Amniotic epithelial cell (primary cell): ENCODE measurements around the gene IMMP2L.
"Not testable (repeated sequence)": the region's sequence is repeated elsewhere in the genome, so short reads cannot be mapped to it uniquely, and the experiment has no call there.

Experiments used
- DNase-seq: peaks from one replicate; pipeline ENCODE4 v3.0.0-alpha.2; 2010; ENCODE audit warnings: low read depth

Gene IMMP2L

DNA sequence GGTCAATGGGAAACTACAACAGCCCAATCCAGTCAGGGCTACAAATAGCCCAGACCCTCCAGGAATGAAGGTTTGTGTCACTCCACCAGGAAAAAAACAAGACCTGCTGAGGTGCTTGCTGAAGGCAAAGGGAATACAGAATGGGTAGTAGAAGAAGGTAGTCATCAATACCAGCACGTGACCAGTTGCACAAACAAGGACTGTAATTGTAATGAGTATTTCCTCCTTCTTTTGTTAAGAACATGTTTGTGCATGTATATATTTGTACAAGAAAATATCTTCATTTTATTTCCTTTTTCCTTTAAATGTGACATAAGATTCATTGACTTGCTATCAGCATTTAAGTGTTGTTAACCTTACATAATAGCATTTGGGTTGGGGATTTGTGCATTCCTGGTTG, 229.3 kb downstream of the IMMP2L start:
- no peak for DNase-seq

DNA sequence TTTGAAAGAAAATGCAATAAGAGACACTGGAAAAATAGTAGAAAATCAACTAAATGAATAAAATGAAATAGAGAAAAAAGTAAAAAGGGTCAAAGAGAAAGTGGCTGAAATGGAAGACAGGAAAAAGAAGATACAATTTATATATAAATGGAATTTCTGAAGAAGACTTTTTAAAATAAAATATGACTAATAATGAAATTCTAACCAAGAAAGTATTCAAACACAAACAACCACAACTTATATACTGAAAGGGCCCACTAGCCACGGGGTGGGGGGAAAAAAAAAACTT, 232.1 kb downstream of the IMMP2L start:
- DNase-seq: no peak

DNA sequence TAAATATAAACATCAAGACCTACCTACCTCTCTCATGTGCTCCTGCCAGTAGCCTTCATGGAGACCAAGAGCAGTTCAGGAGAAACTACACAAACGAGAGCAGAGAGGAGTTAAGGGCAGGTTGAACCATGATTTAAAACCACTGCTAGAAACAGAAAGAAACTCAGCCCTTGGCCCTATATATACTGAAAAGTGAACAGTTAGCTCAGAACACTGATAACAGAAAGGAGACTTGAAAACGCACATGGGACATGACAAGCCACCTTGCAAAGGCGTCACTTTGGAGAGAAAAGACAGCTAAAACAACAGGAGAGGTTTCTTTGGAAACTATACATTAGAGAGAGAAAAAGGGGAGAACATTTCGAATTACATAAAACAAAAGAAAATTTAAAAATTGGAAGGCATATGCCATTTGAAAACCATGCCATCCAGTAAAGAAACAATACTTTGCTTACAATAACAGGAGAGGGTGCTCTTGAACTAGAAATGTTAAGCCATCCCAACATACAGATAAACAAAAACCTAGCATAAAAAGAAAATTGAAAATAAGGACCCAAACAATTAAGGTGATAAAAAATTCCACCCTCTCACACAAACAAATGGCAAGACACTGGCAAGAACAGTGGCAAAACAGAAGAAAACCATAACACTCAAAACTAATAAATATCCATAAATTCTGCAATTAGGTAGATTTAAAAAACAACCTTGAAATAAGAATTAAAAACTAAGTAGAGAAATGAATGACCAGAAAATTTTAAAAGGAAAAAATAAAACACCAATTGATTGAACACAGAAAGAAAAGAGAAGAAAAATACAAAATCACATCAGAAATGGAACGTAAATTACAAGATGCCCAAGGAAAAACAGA, 232.7 kb downstream of the IMMP2L start:
- DNase-seq: peak; percentile 15

DNA sequence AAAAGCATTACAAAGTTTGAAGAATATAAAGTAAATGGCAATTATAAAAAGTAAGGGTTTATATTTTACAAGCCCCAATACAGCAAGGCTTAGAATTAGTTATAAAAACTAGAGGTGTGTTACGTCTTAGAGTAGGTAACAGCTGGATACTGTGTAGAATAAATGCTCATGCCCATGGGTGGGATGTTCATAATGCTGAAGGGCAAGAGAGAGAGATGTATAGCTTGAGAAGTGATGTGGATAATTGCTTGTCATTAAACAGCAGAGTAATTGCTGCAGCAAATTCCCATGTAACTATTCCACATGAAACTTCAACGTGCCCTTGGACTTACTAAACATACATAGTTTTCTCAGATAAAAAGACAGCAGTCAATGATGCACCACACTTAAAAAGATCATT, 233.8 kb downstream of the IMMP2L start:
- DNase-seq: no peak

DNA sequence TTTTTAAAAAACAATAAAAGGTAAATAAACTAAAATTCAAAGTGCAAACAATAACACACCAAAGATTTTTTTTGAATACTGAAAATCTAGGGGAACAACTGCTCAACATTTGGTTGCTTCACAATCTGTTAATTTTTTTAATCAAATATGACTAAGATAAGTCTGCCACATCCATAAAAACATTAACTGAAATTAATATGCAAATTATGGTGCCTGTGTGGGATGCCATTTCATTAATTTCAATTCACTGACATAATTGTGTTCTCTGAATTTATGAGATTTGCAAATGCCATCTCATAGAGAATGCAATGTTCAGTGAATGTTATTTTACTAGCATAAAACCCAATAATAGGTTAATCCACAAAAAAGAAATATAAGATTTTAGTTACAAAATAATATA, 237.5 kb downstream of the IMMP2L start:
- no peak for DNase-seq

DNA sequence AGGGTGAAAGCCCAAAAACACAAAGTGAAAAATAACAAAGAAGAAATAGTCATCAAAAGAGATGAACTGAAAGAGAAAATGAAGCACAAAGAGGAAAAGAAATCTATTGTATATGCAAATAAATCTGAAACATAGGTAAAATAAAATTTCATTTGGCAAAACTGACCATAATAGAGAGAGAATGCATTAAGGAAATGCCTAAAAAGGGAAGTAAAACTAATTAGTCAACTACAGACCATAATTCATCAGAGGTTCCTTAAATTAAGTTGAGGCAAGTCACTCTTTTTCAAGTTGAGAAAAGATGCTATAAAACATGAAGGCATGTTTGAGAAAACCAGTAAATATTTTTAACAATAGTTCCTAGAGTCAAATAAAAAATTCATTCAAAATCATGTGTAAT, 238.1 kb downstream of the IMMP2L start:
- DNase-seq: no peak

DNA sequence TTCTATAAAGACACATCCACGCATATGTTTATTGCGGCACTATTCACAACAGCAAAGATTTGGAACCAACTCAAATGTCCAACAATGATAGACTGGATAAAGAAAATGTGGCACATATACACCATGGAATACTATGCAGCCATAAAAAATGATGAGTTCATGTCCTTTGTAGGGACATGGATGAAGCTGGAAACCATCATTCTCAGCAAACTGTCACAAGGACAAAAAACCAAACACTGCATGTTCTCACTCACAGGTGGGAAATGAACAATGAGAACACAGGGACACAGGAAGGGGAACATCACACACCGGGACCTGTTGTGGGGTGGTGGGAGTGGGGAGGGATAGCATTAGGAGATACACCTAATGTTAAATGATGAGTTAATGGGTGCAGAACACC, 238.6 kb downstream of the IMMP2L start:
- not testable (repeated sequence) for DNase-seq

DNA sequence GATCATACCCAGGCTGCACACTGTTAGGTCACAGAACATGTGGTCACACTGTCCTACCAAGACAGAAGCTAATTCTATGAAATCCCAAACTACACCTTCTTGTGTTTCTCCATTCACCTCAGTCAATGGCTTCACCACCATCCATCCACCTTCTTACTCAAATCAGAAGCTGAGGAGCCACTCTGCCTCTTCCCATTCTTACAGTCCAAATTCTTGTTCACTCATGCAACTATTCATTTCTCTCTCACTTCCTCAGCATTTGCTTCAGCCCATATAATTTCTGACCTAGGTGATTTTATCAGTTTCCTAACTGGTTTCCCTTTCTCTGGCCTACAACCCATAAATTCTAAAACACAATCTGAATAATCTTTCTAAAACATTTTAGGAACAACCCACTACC, 242.2 kb downstream of the IMMP2L start:
- no peak for DNase-seq

DNA sequence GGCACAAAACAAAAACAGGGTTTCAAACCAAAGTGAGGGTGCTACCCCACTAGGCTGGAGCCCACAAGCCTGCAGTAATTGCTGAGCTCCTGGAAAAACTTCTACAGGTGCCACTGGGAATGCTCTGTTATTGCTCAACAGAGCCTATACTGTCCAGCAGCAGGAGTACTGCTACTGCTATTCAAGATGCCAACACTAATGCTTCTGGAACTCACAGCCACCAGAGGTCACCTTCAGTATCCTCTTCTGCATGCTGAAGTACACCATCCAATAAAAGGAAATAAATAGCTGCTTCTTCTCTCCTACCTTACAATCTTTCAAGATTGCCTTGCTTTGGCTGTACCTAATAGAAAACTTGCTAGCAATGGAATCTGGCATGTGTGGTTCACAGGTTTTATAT, 249.3 kb downstream of the IMMP2L start:
- DNase-seq: peak; percentile 6

DNA sequence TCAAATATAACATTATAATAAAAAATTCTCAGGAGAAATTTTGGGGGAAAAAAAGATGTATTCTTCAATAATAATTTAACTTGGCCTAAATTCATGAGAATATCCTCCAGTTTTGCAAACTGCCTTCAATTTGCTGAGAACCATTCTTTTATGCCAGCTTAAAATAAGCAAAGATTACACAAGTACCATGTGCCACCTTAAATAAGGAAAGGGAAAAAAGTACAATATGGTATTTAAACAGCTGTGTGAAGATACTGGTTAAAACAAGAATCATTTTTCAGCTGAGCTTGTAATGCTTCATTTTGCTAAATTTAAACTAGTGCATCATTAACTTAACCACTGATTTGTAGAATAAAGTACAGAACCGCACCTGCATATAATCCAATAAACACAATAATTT, 253.6 kb downstream of the IMMP2L start:
- no peak for DNase-seq

DNA sequence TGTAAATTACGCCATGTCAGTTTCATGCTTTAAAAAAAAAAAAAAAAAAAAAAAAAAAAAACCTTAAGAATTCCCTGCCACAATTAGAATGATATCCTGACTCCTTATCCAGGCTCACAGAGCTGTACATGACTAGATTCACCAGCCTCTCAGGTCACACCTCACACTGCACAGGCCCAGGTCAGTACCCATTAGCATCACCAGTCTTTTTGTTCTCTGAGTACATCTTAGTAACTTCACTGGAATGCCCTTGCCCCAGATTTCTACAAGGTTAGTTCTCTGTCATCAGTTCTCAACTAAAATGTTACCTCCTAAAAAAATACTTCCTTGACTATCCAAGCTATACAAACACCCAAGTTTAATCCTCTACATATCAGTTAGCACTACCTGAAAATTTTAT, 260.4 kb downstream of the IMMP2L start:
- no peak for DNase-seq

DNA sequence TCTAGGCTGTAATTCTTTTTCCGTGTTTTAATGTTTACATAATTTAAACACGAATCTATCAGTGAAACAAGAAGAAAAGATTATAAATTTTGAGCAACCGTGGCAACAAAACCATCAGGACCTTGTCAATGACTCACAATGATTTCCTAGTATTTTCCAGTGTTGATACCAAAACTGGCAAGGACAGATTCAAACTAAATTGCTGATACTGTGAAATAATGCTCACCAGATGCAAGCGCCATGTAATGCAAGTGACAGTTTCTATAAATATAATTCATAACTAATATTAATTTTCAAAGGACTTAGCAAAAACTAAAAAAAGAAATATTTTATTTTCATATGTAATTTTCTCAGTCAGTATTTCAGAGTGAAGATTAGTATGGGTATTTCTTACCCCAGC, 267.8 kb downstream of the IMMP2L start:
- DNase-seq: no peak

DNA sequence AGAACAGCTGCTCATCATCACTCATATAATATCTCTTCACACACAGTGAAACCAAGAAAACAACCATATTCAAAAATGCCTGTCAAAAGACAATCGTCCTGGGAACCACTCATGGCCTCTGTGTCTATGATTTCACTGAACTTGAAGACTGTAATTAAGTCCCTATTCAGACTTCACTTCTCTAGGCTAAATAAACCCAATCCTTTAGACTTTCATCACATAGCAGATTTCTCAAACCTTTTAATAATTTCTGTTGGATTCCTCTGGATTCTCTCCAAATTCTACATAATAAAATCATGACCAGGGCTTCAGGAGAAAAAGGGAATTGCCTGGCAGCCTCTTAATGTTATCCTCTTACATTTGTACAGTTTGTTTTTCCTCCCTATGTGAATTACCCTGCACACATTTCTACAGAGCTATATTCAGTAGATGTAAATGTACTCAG, 270.2 kb downstream of the IMMP2L start:
- no peak for DNase-seq

DNA sequence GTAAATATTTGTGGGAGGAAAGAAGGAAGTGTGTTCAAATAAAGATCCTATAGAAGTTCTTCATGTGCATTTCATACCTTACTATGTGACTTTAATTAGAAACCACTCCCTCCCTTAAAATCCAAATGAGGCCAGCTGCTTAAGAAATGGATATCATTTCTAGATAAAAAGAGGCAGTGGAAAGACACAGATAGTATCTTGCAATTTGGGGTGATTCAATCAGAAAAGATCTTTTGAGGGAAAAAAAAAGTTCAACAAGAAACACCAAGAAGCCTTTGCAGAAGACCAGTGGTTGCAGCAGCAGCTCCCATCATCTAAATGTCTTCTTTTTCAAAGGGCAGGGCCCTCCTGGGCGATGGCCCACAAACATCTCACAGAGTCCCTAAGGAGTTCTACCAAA, 271.3 kb downstream of the IMMP2L start:
- DNase-seq: no peak

DNA sequence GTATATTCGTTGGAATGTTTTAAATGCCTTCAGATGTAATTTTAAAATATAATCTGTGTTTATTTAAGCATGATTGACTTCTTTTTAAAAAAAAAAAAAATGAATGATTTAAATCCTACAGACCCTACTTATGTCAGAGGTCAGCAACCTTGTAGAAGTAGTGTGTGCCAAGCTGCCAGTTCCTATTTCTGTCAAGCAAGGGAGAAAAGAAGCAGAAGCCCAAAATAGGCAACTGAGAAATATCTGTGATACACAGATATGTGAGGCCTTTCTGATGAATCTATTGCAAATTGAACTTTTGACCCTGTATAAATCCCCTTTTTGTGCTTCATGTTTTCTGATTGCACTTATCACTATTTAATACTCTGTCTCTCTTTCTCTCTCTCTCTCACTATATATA, 271.9 kb downstream of the IMMP2L start:
- no peak for DNase-seq

DNA sequence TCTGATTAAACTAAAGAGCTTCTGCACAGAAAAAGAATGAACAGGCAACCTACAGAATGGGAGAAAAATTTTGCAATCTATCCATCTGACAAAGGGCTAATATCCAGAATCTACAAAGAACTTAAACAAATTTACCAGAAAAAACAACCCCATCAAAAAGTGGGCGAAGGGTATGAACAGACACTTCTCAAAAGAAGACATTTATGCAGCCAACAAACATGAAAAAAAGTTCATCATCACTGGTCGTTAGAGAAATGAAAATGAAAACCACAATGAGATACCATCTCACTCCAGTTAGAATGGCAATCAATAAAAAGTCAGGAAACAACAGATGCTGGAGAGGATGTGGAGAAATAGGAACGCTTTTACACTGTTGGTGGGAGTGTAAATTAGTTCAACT, 273.9 kb downstream of the IMMP2L start:
- DNase-seq: not testable (repeated sequence)

DNA sequence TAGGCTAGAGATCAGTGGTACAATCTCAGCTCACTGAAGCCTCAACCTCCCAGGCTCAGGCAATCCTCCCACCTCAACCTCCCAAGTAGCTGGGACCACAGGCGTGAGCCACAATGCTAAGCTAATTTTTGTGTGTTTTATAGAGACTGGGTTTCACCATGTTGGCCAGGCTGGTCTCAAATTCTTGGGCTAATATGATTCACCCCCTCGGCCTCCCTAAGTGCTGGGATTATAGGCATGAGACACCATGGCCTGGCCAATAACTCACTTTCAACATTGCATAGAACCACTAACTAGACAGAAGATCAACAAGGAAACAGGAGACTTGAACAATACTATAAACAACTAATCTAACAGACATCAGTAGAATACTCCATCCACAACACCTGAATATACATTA, 279.7 kb downstream of the IMMP2L start:
- DNase-seq: peak; percentile 54

DNA sequence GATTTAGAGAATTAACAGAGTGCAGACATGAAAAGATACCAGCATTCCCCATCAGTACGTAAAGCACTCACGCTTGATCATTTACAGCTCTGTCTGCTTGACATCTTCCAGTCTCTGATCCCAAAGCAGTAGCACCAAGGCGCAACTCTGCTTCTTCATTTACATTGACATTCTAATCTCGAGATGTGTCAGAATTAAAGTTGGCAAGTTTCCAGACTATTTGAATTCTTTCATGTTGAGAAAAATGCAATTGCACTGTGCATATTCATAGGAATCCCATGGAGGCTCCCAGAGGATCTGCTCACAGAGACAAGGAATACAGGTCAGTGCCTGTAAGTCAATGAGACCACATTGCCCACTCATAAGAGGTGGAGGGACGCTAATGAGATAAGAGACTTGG, 287.4 kb downstream of the IMMP2L start:
- peak; percentile 71 for DNase-seq

DNA sequence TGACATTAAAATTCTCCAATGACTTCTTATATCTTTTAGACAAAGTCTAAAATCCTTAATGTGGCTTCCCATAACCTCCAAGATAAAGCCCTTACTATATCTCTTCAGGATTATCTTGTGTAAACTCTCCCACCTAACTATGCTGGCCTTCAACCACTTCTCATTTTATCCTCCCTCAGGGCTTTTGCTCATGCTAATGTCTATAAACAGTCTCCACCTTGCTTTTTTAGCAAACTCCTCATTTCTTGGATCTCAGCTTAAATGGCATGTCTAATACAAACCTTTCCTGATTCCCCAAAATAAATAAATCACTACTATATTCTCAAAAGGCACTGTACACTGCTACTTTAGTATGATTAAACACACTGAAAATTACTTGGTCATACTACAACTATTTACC, 290.2 kb downstream of the IMMP2L start:
- peak; percentile 12 for DNase-seq

DNA sequence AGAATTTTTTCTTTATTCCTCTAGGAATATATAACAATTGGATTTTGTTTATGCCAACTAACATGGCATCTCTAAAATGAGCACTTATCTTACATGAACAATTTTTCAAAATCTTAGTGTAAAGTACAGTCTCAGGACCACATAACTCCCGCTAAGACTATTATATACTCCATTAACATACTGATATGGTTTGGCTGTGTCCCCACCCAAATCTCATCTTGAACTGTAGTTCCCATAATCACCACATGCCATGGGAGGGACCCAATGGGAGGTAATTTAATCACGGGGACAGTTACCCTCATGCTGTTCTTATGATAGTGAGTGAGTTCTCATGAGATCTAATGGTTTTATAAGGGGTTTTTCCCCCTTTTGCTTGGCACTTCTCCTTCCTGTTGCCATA, 291.5 kb downstream of the IMMP2L start:
- DNase-seq: not testable (repeated sequence)

DNA sequence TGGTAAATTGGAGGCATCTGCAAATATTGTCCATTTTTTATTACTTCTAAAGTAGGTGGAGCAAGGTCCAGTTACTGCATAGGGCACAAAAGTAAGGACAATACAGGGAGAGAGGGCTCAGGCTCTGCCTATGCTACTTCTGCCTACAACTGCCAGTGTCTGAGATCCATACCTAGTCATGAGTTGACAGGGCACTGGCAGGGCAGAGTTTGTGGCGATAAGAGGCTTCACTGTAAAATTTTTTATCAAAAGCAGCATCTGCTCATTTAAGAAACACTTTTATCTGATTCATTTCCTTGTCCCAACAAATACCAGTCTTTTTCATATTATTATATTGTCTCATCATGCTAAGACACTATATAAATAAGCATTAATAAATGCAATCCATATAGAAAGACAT, 293.4 kb downstream of the IMMP2L start:
- DNase-seq: no peak

DNA sequence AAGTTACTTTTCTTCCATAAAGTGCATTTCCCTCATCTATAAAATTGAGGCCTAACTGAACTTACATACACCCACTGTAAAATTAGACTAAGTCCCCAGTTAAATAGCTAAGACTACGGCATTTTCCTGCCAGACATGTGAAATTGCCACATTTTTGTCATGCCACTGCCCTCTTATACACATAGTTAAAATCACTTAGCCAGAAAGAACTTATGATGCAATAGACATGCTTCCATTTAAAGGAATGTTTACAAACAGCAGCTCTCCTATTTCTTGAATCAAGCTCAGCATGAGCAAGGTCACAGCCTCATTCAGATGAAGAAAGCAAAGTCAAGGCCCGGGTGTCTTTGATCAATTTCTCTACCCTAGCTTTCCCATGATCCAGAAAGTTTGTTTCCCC, 295.7 kb downstream of the IMMP2L start:
- DNase-seq: peak; percentile 82

DNA sequence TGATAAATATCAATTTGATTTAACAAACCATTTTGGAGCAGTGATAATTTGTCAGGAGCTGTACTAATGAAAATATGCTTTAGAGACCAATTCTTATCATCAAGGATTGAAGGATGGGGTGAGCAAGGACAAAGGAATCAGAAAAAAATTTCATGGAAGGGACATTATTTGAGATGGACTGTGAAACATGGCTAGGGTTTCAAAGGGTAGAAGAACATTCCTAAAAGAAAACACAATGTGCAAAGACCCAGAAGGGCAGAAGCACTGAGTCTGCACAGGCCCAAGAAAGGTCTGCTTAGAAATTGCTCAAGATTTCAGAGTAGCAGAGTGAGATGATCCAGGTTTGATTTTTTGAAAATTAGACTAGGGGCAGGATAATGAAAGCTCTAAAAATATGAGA, 296.9 kb downstream of the IMMP2L start:
- peak; percentile 12 for DNase-seq

DNA sequence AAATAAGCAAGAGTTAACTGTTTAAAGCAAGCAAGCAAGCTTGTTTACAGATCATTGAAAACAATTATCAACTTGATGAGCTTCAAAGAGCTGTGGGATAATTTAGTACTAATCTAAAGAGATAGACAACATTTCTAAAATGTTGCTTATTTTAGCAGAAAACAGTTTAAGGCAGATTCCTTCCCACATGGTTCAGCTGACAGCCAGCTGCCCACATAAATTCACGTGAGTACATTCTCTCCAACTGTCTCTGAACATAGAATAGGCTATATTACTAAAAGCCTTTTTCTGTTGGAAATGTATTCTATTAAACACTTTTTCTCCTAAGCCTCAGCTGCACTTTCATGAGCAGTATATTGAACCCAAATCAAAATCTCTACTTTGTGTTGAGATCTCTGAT, 297.3 kb downstream of the IMMP2L start:
- no peak for DNase-seq
